ENCODE results near the gene SRPX. TPM values are rescaled to one million over a fixed set of nuclear protein-coding genes. Genes with fewer than 3 reads are reported as not detected.

SRPX gene
- total RNA-seq, 1 donor from 2014 or later, result 4.8 TPM

DNA sequence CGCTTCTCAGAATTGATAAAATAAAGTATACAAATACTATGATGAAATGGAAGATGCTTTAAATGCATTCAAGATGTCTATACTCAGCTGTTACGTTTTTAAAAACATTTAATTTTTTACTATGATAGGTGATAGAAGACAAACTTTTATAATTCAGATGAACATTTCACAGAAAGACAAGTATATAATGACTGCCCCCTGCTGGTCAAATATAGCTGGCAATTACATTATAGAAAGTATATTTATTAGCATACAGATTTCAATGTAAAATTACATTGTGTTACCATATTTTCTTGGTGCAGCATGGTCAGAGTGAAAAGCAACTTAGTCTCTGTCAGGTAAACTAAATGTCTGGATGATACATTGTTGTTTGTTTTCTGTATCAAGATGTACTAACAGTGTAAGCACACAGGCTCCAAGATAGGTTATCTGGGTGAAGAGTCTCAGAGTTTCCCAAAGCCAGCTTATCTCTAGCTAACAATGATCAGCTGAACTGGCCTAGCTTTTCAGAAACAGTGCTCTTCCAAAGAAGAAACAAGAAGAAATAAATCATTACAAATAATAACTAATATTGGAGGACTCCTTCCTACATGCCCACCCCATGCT lies 54.1 kb downstream of the SRPX start:
- H3K27me3 ChIP-seq, result no peaks in the 10 kb centered on the region
- Mint-ChIP-seq H3K27ac (no peak overlapping the region), H3K27me3 (ENCODE audit: insufficient read depth, low read depth) (no peaks in the 10 kb centered on the region), H3K4me3 (no peak overlapping the region), H3K9me3 (no peaks in the 10 kb centered on the region), H3K36me3 (no peaks in the 10 kb centered on the region), H3K4me1 (peaks cover 10% of the 10 kb centered on the region)
- H3K9ac ChIP-seq, result no peak overlapping the region
- H3K4me2 ChIP-seq, result no peak overlapping the region
- H2AFZ ChIP-seq (replicated peaks), result no peak overlapping the region
- no peaks in the 10 kb centered on the region for H3K79me2 ChIP-seq (ENCODE audit: low read depth)
- no peaks in the 10 kb centered on the region for H3K36me3 ChIP-seq
- H3K4me1 ChIP-seq, result peaks cover 7% of the 10 kb centered on the region
- peak; percentile 15 for DNase-seq (ENCODE audit: low spot score)
- no peak overlapping the region for H3K27ac ChIP-seq
- no peak overlapping the region for H3K4me3 ChIP-seq
- no peaks in the 10 kb centered on the region for H4K20me1 ChIP-seq (ENCODE audit: low read depth)
- no peaks in the 10 kb centered on the region for H3K9me3 ChIP-seq (ENCODE audit: low read depth)
- TF ChIP-seq, protein P1, sequence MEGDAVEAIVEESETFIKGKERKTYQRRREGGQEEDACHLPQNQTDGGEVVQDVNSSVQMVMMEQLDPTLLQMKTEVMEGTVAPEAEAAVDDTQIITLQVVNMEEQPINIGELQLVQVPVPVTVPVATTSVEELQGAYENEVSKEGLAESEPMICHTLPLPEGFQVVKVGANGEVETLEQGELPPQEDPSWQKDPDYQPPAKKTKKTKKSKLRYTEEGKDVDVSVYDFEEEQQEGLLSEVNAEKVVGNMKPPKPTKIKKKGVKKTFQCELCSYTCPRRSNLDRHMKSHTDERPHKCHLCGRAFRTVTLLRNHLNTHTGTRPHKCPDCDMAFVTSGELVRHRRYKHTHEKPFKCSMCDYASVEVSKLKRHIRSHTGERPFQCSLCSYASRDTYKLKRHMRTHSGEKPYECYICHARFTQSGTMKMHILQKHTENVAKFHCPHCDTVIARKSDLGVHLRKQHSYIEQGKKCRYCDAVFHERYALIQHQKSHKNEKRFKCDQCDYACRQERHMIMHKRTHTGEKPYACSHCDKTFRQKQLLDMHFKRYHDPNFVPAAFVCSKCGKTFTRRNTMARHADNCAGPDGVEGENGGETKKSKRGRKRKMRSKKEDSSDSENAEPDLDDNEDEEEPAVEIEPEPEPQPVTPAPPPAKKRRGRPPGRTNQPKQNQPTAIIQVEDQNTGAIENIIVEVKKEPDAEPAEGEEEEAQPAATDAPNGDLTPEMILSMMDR (IDR thresholded peaks at IDR 0.05), result peak; percentile 71
- TF ChIP-seq EZH2phosphoT487 (IDR thresholded peaks at IDR 0.05), result no peak
- H3F3A ChIP-seq (ENCODE audit: low read depth), result no peaks in the 10 kb centered on the region

GRCh38 chrX:38165023-38165422 lies 55.6 kb downstream of the SRPX start:
- H3K4me2 ChIP-seq, result no peak overlapping the region
- DNase-seq (ENCODE audit: low spot score), result no peak
- H3K27ac ChIP-seq, result no peak overlapping the region
- no peaks in the 10 kb centered on the region for H3K27me3 ChIP-seq
- H3K27me3 Mint-ChIP-seq (ENCODE audit: insufficient read depth, low read depth), result no peaks in the 10 kb centered on the region
- H3K27ac Mint-ChIP-seq, result no peak overlapping the region
- TF ChIP-seq, protein P1 (IDR thresholded peaks at IDR 0.05), result no peak
- TF ChIP-seq EZH2 (IDR thresholded peaks at IDR 0.05) (no peak), EZH2phosphoT487 (IDR thresholded peaks at IDR 0.05) (no peak)
- no peaks in the 10 kb centered on the region for H3F3A ChIP-seq (ENCODE audit: low read depth)
- H3K36me3 ChIP-seq, result no peaks in the 10 kb centered on the region
- no peaks in the 10 kb centered on the region for H3K9me3 Mint-ChIP-seq
- no peaks in the 10 kb centered on the region for H3K79me2 ChIP-seq (ENCODE audit: low read depth)
- no peak overlapping the region for H2AFZ ChIP-seq (replicated peaks)
- no peaks in the 10 kb centered on the region for H3K4me1 Mint-ChIP-seq
- H4K20me1 ChIP-seq (ENCODE audit: low read depth), result no peaks in the 10 kb centered on the region
- no peak overlapping the region for H3K9ac ChIP-seq
- no peaks in the 10 kb centered on the region for H3K4me1 ChIP-seq
- no peaks in the 10 kb centered on the region for H3K9me3 ChIP-seq (ENCODE audit: low read depth)
- no peaks in the 10 kb centered on the region for H3K36me3 Mint-ChIP-seq
- no peak overlapping the region for H3K4me3 Mint-ChIP-seq
- no peak overlapping the region for H3K4me3 ChIP-seq

DNA sequence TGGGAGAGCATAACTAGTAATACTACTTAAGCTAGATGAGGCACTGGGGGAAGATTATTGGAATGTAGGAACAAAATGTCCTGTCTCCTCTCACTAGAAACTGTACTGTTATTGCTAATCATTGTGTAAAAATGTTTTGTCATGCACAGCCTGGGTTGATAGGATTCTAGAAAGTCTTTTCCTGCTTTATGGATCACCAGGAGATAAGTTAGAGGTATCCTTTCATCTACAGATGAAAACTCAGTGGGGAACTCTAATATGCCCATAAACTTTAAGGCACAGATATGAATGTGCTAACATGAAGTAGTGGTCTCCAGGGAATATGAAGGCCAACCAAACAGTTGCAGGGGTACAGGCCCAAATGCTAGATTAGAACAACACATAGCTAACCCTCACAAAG lies 57.5 kb downstream of the SRPX start:
- no peaks in the 10 kb centered on the region for H3K79me2 ChIP-seq (ENCODE audit: low read depth)
- no peaks in the 10 kb centered on the region for H3K36me3 Mint-ChIP-seq
- H3K27me3 Mint-ChIP-seq (ENCODE audit: insufficient read depth, low read depth), result no peaks in the 10 kb centered on the region
- H3K36me3 ChIP-seq, result no peaks in the 10 kb centered on the region
- no peaks in the 10 kb centered on the region for H3K9me3 ChIP-seq (ENCODE audit: low read depth)
- no peak overlapping the region for H2AFZ ChIP-seq (replicated peaks)
- no peak overlapping the region for H3K27ac Mint-ChIP-seq
- no peaks in the 10 kb centered on the region for H3K4me1 Mint-ChIP-seq
- H3K9ac ChIP-seq, result no peak overlapping the region
- no peaks in the 10 kb centered on the region for H3K9me3 Mint-ChIP-seq
- no peak for DNase-seq (ENCODE audit: low spot score)
- no peaks in the 10 kb centered on the region for H3F3A ChIP-seq (ENCODE audit: low read depth)
- no peak overlapping the region for H3K4me3 ChIP-seq
- no peak overlapping the region for H3K27ac ChIP-seq
- no peaks in the 10 kb centered on the region for H3K4me1 ChIP-seq
- H4K20me1 ChIP-seq (ENCODE audit: low read depth), result no peaks in the 10 kb centered on the region
- H3K4me3 Mint-ChIP-seq, result no peak overlapping the region
- no peaks in the 10 kb centered on the region for H3K27me3 ChIP-seq
- no peak for TF ChIP-seq EZH2phosphoT487 (IDR thresholded peaks at IDR 0.05)
- TF ChIP-seq EZH2 (IDR thresholded peaks at IDR 0.05), result no peak
- TF ChIP-seq, protein P1 (IDR thresholded peaks at IDR 0.05), result no peak
- H3K4me2 ChIP-seq, result no peak overlapping the region
